ENCODE measurements around the gene CHD3.

DNA sequence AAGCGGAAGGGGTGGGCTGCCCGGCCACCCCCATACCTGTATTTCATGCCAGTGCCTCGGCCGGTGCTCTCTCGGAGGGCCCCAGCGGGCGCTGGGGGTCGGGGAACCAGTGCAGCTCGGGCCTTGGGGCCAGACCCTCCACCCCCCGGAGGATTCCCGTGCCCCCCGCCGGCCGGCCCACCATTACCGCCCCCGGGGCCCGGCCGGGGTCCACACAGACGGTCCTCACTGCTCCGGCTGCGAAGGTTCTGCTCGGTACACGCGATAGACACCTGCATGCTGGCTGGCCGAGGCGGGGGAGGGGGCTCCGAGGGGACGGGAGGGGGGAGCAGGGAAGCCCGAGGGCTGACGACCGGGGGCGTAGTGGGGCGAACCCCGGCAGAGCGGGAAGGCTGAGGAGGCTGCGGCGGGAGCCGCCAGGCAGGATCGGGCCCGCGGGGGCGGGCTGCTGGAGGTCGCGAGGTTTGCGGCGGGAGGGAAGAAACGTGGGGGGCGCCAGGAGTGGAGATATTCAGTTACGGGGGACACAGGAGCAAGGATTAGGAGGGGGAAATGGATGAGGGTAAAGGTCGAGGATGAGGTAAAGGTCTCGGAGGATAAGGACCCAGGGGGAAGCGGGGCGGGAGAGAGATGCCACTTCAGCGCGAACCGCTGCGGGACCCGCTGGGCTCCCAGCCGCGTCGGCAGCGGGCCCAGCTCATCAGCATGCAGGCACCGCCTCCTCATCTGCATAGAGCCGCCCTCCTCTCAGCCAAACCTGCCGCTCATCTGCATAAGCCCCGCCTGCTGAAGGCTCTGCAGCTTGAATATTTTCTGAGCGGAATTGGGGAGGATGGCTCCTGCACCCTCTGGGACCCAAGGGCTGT, 40.8 kb downstream of the CHD3 start, which contains the start of gene KCNAB3:
- TF ChIP-seq POLR2A (IDR thresholded peaks at IDR 0.05), result no peak
- TF ChIP-seq, protein P1, sequence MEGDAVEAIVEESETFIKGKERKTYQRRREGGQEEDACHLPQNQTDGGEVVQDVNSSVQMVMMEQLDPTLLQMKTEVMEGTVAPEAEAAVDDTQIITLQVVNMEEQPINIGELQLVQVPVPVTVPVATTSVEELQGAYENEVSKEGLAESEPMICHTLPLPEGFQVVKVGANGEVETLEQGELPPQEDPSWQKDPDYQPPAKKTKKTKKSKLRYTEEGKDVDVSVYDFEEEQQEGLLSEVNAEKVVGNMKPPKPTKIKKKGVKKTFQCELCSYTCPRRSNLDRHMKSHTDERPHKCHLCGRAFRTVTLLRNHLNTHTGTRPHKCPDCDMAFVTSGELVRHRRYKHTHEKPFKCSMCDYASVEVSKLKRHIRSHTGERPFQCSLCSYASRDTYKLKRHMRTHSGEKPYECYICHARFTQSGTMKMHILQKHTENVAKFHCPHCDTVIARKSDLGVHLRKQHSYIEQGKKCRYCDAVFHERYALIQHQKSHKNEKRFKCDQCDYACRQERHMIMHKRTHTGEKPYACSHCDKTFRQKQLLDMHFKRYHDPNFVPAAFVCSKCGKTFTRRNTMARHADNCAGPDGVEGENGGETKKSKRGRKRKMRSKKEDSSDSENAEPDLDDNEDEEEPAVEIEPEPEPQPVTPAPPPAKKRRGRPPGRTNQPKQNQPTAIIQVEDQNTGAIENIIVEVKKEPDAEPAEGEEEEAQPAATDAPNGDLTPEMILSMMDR (IDR thresholded peaks at IDR 0.05), result no peak
